ENCODE data around the gene N4BP2L1.

- TF ChIP-seq POLR2A (IDR thresholded peaks at IDR 0.05; ENCODE audit: extremely low read depth, insufficient read length) (no peak), CTCF (IDR thresholded peaks at IDR 0.05; ENCODE audit: low read depth, low read length) (no peak), MAX (IDR thresholded peaks at IDR 0.05; ENCODE audit: low read depth, low read length) (no peak), MYC (IDR thresholded peaks at IDR 0.05; ENCODE audit: low read depth, low read length) (no peak)
Observed at GRCh38 chr13:32383836-32384618, 43.9 kb downstream of the N4BP2L1 start.
